Measurements from ENCODE around the gene FASTK.
"Not testable (repeated sequence)": the region's sequence is repeated elsewhere in the genome, so short reads cannot be mapped to it uniquely, and the experiment has no call there.

The FASTK gene

DNA sequence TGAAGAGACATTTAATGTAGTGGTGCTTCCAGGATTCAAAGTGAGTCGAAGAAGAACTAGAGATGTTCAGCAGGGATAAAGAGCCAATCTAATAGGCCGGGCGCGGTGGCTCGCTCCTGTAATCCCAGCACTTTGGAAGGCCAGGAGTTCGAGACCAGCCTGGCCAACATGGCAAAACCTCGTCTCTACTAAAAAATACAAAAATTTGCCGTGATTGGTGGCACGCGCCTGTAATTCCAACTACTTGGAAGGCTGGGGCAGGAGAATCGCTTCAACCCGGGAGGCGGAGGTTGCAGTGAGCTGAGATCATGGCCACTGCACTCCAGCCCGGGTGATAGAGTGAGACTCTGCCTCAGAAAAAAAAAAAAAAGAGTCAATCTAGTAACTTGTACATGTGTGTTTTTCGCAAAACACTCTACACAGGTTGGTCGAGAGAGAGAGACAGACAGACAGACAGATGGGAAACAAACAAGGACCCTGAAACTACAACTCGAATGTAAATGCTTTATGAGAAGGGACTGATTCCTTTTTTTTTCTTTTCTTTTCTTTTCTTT lies 51.6 kb downstream of the FASTK start:
- DNase-seq: no peak
- peak overlapping the region; percentile 85 for H3K4me3 ChIP-seq (ENCODE audit: low read depth, low read length)
- H3K27ac ChIP-seq: peak overlapping the region; percentile 72
- no peaks in the 10 kb centered on the region for H3K27me3 ChIP-seq (replicated peaks)
- TF ChIP-seq, protein P1, sequence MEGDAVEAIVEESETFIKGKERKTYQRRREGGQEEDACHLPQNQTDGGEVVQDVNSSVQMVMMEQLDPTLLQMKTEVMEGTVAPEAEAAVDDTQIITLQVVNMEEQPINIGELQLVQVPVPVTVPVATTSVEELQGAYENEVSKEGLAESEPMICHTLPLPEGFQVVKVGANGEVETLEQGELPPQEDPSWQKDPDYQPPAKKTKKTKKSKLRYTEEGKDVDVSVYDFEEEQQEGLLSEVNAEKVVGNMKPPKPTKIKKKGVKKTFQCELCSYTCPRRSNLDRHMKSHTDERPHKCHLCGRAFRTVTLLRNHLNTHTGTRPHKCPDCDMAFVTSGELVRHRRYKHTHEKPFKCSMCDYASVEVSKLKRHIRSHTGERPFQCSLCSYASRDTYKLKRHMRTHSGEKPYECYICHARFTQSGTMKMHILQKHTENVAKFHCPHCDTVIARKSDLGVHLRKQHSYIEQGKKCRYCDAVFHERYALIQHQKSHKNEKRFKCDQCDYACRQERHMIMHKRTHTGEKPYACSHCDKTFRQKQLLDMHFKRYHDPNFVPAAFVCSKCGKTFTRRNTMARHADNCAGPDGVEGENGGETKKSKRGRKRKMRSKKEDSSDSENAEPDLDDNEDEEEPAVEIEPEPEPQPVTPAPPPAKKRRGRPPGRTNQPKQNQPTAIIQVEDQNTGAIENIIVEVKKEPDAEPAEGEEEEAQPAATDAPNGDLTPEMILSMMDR (IDR thresholded peaks at IDR 0.05; ENCODE audit: low read depth, low read length, missing control alignments): no peak
- H3K36me3 ChIP-seq (replicated peaks): peaks cover 8% of the 10 kb centered on the region
- in situ Hi-C loops (cut with HindIII; ENCODE audit: low pct_ligation_motif_present, low sequenced_read_pairs): no loop called here

DNA sequence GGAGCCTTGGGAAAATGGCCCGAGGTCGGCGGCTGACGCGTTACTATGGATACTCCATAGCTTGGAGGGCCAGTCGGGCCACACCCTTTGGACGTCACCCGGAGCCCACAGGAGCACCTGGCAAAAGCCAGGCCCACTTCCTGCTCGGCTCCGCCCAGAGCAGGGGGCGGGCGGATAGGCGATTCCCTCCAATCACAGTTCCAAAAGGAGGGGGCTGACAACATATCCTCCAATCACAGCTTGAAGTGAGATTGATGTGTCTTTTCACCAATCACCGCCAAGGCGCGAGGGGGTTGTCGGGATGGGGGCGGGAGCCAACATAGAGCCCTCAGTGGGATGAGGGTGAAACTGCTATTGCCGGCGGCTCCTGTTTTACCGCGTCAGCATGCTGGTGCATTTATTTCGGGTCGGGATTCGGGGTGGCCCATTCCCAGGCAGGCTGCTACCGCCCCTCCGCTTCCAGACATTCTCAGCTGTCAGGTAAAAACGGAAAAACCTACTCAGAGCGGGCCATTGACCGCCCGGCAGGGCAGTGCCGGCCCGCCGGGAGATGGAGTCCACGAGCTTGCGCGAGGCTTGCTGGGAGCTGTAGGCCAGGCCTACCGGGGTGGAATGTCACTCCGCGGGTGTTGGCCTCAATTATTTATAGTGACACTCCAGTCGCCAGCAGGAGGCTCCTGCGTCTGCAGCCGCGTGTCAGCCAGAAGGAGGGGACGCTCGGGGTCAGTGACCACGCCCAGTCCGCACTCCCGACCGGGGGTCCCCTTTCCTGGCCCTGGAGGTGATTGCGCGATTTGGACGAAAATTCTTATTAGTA lies 52.3 kb downstream of the FASTK start, which contains the start of gene ABCB8:
ABCB8 (plus strand) TSS at position 320 of the 817 bp plus-strand sequence; CDS start at position 386, 66 bp downstream.
- peak; percentile 99 for DNase-seq
- H3K4me3 ChIP-seq (ENCODE audit: low read depth, low read length): peak within 1 kb of the TSS; percentile 85
- H3K27me3 ChIP-seq (replicated peaks): no peaks in the 10 kb centered on the region
- H3K36me3 ChIP-seq (replicated peaks): peaks cover 4% of the 10 kb centered on the region
- TF ChIP-seq, protein P1 (IDR thresholded peaks at IDR 0.05; ENCODE audit: low read depth, low read length, missing control alignments): peak; percentile 58
- in situ Hi-C loops (cut with HindIII; ENCODE audit: low pct_ligation_motif_present, low sequenced_read_pairs): no loop called here
- peak within 1 kb of the TSS; percentile 72 for H3K27ac ChIP-seq

DNA sequence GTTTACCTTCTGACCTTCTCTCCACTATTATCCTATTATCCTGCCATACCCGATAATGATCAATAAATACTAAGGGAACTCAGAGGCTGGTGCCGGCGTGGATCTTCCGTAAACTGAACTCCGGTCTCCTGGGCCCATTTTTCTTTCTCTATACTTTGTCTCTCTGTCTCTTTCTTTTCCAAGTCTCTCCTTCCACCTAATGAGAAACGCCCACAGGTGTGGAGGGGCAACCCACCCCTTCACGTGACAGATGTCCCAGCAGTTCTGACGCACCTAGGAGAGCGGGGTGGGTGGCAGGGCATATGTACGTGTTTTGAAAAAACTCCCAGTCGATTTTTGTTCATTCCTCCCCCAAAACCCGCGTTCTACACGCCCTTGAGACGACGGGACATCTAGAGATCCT lies 52.9 kb downstream of the FASTK start:
- H3K4me3 ChIP-seq (ENCODE audit: low read depth, low read length): peak overlapping the region; percentile 85
- H3K27me3 ChIP-seq (replicated peaks); in situ Hi-C loops (cut with HindIII; ENCODE audit: low pct_ligation_motif_present, low sequenced_read_pairs); H3K36me3 ChIP-seq (replicated peaks); DNase-seq: not testable (repeated sequence)
- peak overlapping the region; percentile 72 for H3K27ac ChIP-seq

DNA sequence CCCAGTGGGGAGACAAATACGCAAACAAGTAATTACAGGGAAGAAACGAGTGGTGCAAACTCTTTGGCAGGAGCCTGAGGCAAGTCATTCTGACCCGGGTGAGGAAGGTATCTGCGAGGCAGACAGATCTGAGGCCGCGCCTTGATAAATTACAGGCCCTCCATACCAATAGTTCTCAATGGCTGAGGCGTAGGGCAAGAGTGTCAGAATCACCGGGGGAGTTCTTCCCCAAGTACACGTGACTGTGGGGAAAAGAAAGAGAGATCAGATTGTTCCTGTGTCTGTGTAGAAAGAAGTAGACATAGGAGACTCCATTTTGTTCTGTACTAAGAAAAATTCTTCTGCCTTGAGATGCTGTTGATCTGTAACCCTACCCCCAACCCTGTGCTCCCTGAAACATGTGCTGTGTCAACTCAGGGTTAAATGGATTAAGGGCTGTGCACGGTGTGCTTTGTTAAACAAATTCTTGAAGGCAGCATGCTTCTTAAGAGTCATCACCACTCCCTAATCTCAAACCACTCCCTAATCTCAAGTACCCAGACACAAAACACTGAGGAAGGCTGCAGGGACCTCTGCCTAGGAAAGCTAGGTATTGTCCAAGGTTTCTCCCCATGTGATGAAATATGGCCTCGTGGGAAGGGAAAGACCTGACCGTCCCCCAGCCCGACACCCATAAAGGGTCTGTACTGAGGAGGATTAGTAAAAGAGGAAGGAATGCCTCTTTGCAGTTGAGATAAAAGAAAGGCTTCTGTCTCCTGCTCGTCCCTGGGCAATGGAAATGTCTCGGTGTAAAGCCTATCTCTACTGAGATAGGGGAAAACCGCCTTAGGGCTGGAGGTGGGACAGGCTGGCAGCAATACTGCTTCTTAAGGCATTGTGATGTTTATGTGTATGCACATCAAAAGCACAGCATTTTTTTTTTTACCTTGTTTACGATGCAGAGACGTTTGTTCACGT lies 53.6 kb downstream of the FASTK start:
- H3K36me3 ChIP-seq (replicated peaks); DNase-seq; in situ Hi-C loops (cut with HindIII; ENCODE audit: low pct_ligation_motif_present, low sequenced_read_pairs); H3K27ac ChIP-seq; H3K27me3 ChIP-seq (replicated peaks); H3K4me3 ChIP-seq (ENCODE audit: low read depth, low read length): not testable (repeated sequence)
